Suppressor macrophage treated with lipopolysaccharide for 1 hour (primary cell): Measurements from ENCODE around the gene POLR3K.
"Not testable (repeated sequence)": the region's sequence is repeated elsewhere in the genome, so short reads cannot be mapped to it uniquely, and the experiment has no call there.

Source experiments
- DNase-seq, 3 donors: peaks; one replicate each; pipeline ENCODE4 v3.0.0-alpha.2; 2020 to 2022

POLR3K gene

GRCh38 chr16:63998-64913 is 10.8 kb upstream of the POLR3K start:
- DNase-seq, result no peak

GRCh38 chr16:63466-63865 is 10.1 kb upstream of the POLR3K start:
- no peak for DNase-seq

GRCh38 chr16:62968-63391 is 9.6 kb upstream of the POLR3K start:
- DNase-seq, result no peak

GRCh38 chr16:62283-62967 is 9.0 kb upstream of the POLR3K start:
- no peak for DNase-seq

- DNase-seq, result no peak
Observed at GRCh38 chr16:61879-62281, 8.5 kb upstream of the POLR3K start.

GRCh38 chr16:60929-61878 is 7.8 kb upstream of the POLR3K start:
- DNase-seq, result no peak

- DNase-seq, result no peak
Observed at GRCh38 chr16:60166-60565, 6.8 kb upstream of the POLR3K start.

GRCh38 chr16:59440-60059 is 6.1 kb upstream of the POLR3K start:
- no peak for DNase-seq

GRCh38 chr16:58491-59439 is 5.4 kb upstream of the POLR3K start:
- no peak for DNase-seq

GRCh38 chr16:57711-58110 is 4.3 kb upstream of the POLR3K start:
- DNase-seq, result peak; percentile 77 to 81 (median 78)

GRCh38 chr16:56231-56927 is 3.0 kb upstream of the POLR3K start:
- no peak for DNase-seq

GRCh38 chr16:55571-56136 is 2.2 kb upstream of the POLR3K start:
- no peak for DNase-seq

- no peak for DNase-seq
Observed at GRCh38 chr16:54237-54581, 801 bp upstream of the POLR3K start.

GRCh38 chr16:50769-51591 is 2.4 kb downstream of the POLR3K start:
- no peak for DNase-seq

- no peak for DNase-seq
Observed at GRCh38 chr16:47234-47633, 6.2 kb downstream of the POLR3K start.

GRCh38 chr16:46510-46909 is 6.9 kb downstream of the POLR3K start:
- DNase-seq, result not testable (repeated sequence)

- no peak for DNase-seq
Observed at GRCh38 chr16:45454-45853, 8.0 kb downstream of the POLR3K start.

- DNase-seq, result no peak
Observed at GRCh38 chr16:44655-45054, 8.8 kb downstream of the POLR3K start.

- no peak for DNase-seq
Observed at GRCh38 chr16:43294-43693, 10.1 kb downstream of the POLR3K start.

GRCh38 chr16:42691-43090 is 10.7 kb downstream of the POLR3K start:
- no peak for DNase-seq
